Peyer's patch (tissue), 4 donors: Measurements from ENCODE around the gene GREB1. TPM values are rescaled to one million over a fixed set of nuclear protein-coding genes. Genes with fewer than 3 reads are reported as not detected.

Experiments
- DNase-seq, 3 donors: peaks; one replicate each; pipeline ENCODE4 v3.0.0-alpha.2; 2017 to 2019
- H3K27ac ChIP-seq, 4 donors: fragments of 200-600 bp; sonication (generic); one replicate each; pipeline ENCODE4 v1.5.1; 2016 to 2019
- H3K27me3 ChIP-seq, 2 donors: fragments of 200-600 bp; sonication (generic); one replicate each; pipeline ENCODE4 v1.5.1; 2019
- H3K36me3 ChIP-seq, 3 donors: fragments of 200-600 bp; sonication (generic); one replicate each; pipeline ENCODE4 v1.5.1; 2016 to 2019
- H3K4me1 ChIP-seq, 4 donors: fragments of 200-600 bp; sonication (generic); one replicate each; pipeline ENCODE4 v1.5.1; 2016 to 2019
- H3K4me3 ChIP-seq, 4 donors: fragments of 200-600 bp; sonication (generic); 1 replicate in 3 of 4; 2 replicates in 1 of 4; pipeline ENCODE4 v1.5.1; 2016 to 2019; ENCODE audit warnings: mild to moderate bottlenecking in 1 of 4
- H3K9me3 ChIP-seq, 4 donors: fragments of 200-600 bp; sonication (generic); one replicate each; pipeline ENCODE4 v1.5.1; 2016 to 2019; ENCODE audit warnings: mild to moderate bottlenecking in 1 of 4
- POLR2A ChIP-seq, 2 donors: fragments of 450-650 bp; IDR thresholded peaks; one replicate each; pipeline ENCODE4 v1.5.1; 2017; ENCODE audit warnings: antibody characterized with exemption in 2 of 2, mild to moderate bottlenecking in 2 of 2, moderate library complexity in 2 of 2
- total RNA-seq, 4 donors: library from RNA; depleted of rRNA; stranded (reverse); fragments of >200 nt; gene quantifications; one replicate each; pipeline ENCODE4 v1.1.0, GENCODE V29; 2016
- TF ChIP-seq, protein P1 (sequence below), 6 experiments: fragments of 450-650 bp in 4 of 6; fragments of 200-600 bp in 2 of 6; sonication (generic) in 1 of 6; IDR thresholded peaks; one replicate each; pipeline ENCODE4 v1.5.1; 2017 to 2019; ENCODE audit warnings: antibody characterized with exemption in 6 of 6, mild to moderate bottlenecking in 3 of 6, moderate library complexity in 1 of 6

The GREB1 gene
- total RNA-seq, 4 donors from 2014 or later: 0.88 to 4.1 (median 1.9) TPM

DNA sequence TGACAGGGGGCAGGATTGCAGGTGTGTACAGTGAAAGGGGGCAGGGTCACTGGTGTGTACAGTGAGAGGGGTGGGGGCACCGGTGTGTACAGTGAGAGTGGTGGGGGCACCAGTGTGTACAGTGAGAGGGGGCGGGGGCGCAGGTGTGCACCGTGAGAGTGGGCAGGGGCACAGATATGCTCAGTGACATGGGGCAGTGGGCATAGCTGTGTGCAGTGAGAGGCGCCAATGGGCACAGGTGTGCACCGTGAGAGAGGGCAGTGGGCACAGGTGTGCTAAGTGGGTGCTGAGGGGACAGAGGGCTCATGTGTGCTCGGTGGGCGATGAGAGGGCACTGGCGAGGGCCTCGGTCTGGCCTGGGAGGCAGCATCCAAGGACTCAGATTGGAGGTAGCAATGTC is 63.0 kb downstream of the GREB1 start:
- H3K36me3 ChIP-seq: no peaks in the 10 kb centered on the region
- no peaks in the 10 kb centered on the region for H3K27me3 ChIP-seq
- TF ChIP-seq POLR2A (IDR thresholded peaks at IDR 0.05): no peak
- no peak overlapping the region for H3K27ac ChIP-seq
- no peaks in the 10 kb centered on the region for H3K9me3 ChIP-seq
- H3K4me1 ChIP-seq: no peaks in the 10 kb centered on the region
- DNase-seq: no peak
- no peak overlapping the region for H3K4me3 ChIP-seq

DNA sequence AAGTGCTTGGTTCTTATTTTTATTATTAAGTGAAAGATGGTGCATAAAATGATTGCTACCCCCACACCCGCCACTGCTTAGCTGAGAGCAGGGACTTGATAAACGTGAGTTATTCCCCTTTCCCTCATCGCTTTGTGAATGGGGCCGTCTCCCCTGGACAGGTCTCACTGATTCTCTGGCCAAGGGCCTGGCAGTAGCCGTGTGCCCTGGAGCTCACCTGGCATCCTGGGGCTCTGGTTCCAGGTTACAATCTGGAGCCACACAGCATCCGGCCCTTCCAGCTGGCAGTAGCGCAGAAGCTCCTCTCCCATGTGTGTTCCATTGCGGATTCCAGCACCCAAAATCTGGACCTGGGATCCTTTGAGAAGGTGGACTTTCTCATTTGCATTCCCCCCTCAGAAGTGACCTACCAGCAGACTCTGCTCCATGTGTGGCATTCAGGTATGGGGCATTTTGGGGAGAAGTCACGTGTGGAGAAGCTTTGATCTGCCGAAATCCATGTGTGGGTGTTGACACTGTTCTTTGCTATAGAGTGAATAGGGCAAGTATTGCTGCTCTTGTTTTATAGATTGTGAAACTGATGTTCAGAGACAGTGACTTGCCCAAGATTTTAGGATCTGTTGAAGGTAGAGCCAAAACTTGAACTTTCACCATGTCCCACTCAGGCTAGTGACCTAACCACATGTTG is 63.8 kb downstream of the GREB1 start:
- Histone ChIP-seq H3K27ac (no peak overlapping the region), H3K9me3 (no peaks in the 10 kb centered on the region), H3K4me3 (no peak overlapping the region), H3K27me3 (no peaks in the 10 kb centered on the region), H3K36me3 (no peaks in the 10 kb centered on the region), H3K4me1 (no peaks in the 10 kb centered on the region)
- no peak for DNase-seq
- no peak for TF ChIP-seq POLR2A (IDR thresholded peaks at IDR 0.05)
- TF ChIP-seq, protein P1, sequence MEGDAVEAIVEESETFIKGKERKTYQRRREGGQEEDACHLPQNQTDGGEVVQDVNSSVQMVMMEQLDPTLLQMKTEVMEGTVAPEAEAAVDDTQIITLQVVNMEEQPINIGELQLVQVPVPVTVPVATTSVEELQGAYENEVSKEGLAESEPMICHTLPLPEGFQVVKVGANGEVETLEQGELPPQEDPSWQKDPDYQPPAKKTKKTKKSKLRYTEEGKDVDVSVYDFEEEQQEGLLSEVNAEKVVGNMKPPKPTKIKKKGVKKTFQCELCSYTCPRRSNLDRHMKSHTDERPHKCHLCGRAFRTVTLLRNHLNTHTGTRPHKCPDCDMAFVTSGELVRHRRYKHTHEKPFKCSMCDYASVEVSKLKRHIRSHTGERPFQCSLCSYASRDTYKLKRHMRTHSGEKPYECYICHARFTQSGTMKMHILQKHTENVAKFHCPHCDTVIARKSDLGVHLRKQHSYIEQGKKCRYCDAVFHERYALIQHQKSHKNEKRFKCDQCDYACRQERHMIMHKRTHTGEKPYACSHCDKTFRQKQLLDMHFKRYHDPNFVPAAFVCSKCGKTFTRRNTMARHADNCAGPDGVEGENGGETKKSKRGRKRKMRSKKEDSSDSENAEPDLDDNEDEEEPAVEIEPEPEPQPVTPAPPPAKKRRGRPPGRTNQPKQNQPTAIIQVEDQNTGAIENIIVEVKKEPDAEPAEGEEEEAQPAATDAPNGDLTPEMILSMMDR (IDR thresholded peaks at IDR 0.05): no peak

DNA sequence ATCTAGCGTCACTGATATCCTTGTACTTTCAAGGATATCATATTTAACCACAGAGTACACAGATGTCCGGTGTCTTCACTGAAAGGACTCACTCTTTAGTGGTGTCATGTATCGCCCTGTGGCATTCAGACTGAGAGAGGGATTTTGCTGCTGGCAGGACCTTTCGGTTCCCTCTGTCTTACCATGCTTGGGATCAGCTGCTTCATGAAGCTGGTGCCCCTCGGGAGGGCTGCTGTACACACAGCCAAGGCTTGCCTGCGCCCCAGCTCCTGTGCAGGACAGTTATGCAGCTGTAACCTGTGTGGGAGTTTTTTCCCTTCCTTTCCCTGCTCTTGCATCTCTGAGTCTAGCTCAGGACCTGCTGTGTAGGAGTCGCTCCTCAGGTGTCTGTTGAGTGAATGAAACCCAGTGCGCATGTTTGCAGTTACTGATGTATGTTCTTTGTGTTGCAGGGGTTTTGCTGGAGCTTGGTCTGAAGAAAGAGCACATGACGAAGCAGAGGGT is 64.4 kb downstream of the GREB1 start:
- Histone ChIP-seq H3K9me3 (no peaks in the 10 kb centered on the region), H3K27ac (no peak overlapping the region), H3K36me3 (no peaks in the 10 kb centered on the region), H3K4me1 (no peaks in the 10 kb centered on the region), H3K4me3 (no peak overlapping the region), H3K27me3 (no peaks in the 10 kb centered on the region)
- TF ChIP-seq POLR2A (IDR thresholded peaks at IDR 0.05): no peak
- TF ChIP-seq, protein P1 (IDR thresholded peaks at IDR 0.05): no peak
- DNase-seq: no peak

DNA sequence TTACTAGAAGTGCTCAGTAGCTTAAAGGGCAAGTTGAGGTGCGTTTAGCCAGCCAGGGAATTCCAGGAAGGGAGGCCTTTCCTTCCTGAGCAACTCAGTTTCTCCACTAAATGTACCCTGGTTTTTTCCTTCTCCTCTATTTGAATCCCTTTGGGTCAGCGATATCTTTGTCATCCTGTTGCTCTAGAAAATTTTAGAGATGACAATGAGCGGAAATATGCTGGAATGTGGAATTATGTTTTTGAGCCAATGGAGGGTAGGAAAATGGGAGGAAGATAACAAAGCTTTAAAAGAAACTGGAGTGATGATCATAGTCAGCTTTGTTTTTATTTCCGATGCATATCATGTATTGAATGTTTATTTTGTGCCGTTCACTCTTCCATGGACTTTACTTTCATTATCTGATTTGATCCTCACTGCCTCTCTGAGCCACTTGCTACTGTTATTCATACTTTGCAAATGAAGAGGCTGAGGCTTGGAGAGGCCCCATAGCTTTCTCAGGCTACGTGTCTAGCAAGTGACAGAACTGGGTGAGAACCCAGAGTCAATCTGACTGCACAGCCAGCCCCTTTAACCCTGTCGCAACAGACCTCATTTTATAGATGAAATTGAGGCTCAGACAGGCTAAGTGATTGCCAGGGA is 68.8 kb downstream of the GREB1 start:
- DNase-seq: no peak
- Histone ChIP-seq H3K27me3 (no peaks in the 10 kb centered on the region), H3K36me3 (no peaks in the 10 kb centered on the region), H3K9me3 (no peaks in the 10 kb centered on the region), H3K4me1 (no peaks in the 10 kb centered on the region), H3K27ac (no peak overlapping the region), H3K4me3 (no peak overlapping the region)
- TF ChIP-seq, protein P1 (IDR thresholded peaks at IDR 0.05): no peak
- no peak for TF ChIP-seq POLR2A (IDR thresholded peaks at IDR 0.05)

DNA sequence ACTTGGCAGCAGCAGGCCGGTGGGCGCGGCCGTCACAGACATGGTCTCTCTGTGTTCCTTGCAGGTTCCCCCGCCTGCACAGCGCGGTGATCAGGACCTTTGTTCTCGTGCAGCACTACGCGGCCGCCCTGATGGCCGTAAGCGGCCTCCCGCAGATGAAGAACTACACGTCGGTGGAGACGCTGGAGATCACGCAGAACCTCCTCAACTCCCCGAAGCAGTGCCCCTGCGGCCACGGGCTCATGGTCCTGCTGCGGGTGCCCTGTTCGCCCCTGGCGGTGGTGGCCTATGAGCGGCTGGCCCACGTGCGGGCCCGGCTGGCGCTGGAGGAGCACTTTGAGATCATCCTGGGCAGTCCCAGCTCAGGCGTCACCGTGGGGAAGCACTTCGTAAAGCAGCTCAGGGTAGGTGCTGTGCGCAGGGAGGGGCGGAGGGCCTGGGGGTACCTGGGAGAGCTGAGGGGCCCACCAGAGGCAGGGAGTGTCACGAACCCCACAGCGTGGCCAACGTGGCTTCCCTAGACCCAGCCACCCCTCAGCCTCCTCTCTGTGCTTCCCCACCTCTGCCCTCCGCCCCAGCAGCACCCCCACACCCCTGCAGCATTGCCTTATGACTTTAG is 76.9 kb downstream of the GREB1 start:
- H3K27me3 ChIP-seq: no peaks in the 10 kb centered on the region
- TF ChIP-seq POLR2A (IDR thresholded peaks at IDR 0.05): no peak
- TF ChIP-seq, protein P1 (IDR thresholded peaks at IDR 0.05): no peak
- H3K27ac ChIP-seq: no peak overlapping the region
- no peaks in the 10 kb centered on the region for H3K36me3 ChIP-seq
- H3K4me1 ChIP-seq: no peaks in the 10 kb centered on the region
- DNase-seq: no peak
- no peaks in the 10 kb centered on the region for H3K9me3 ChIP-seq
- no peak overlapping the region for H3K4me3 ChIP-seq

DNA sequence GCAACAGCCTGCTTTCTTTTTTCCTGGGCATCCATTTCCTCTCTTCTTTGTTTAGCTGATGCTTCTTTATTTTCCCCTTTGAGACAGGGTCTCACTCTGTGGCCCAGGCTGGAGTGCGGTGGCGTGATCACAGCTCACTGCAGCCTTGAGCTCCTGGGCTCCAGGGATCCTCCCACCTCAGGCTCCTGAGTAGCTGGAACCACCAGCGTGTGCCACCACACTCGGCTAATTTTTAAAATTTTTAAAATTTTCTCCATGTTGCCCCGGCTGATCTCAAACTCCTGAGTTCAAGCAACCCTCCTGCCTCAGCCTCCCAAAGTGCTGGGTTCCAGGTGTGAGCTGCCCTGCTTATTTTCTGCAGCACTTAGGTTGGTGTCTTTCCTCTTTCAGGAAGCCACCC is 77.4 kb downstream of the GREB1 start:
- H3K27me3 ChIP-seq: no peaks in the 10 kb centered on the region
- no peaks in the 10 kb centered on the region for H3K4me1 ChIP-seq
- no peak overlapping the region for H3K27ac ChIP-seq
- H3K9me3 ChIP-seq: no peaks in the 10 kb centered on the region
- DNase-seq: no peak
- TF ChIP-seq, protein P1 (IDR thresholded peaks at IDR 0.05): no peak
- TF ChIP-seq POLR2A (IDR thresholded peaks at IDR 0.05): no peak
- H3K4me3 ChIP-seq: no peak overlapping the region
- no peaks in the 10 kb centered on the region for H3K36me3 ChIP-seq
